Stimulated activated CD4-positive, alpha-beta T cell treated with anti-CD3 and anti-CD28 coated beads, Interleukin-15, amount 100 ng/mL, for 48 hours (primary cell): ENCODE data around the gene RAPGEF1.
"Not testable (repeated sequence)": the region's sequence is repeated elsewhere in the genome, so short reads cannot be mapped to it uniquely, and the experiment has no call there.

Experiments
- DNase-seq, 2 donors: peaks; one replicate each; pipeline ENCODE4 v3.0.0-alpha.2; 2020; ENCODE audit warnings: low read depth in 2 of 2

The RAPGEF1 gene

GRCh38 chr9:131690941-131691573 is 48.8 kb downstream of the RAPGEF1 start:
- DNase-seq, result no peak

DNA sequence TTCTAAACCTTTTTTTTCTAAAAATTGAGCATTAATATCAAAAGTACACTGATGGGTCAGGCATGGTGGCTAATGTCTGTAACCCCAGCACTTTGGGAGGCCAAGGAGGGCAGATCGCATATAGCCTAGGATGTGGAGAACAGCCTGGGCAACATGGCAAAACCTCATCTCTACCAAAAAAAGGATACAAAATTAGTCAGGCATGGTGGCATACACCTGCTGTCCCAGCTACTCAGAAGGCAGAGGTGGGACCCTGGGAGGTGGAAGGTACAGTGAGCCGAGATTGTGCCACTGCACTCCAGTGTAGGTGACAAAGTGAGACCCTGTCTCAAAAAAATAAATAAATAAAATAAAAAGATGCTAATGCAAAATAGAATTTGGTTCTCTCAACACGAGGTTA is 49.4 kb downstream of the RAPGEF1 start:
- DNase-seq, result no peak

DNA sequence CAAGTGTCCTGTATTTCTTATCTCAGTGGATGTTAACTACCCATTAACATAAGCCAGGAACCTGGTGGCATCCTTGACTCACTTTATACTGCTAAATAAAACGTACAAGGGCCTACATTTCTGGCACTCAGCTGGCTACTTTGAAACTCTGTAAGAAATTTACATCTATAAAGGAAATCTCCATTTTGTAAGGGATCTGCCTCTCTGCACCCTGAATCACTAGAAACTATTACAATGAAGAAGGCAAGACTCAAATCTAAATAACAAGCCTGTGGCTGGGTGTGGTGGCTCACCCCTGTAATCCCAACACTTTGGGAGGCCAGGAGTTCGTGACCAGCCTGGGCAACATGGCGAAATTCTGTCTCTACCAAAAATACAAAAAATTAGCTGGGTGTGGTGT is 51.5 kb downstream of the RAPGEF1 start:
- no peak for DNase-seq

- DNase-seq, result no peak
These were observed 53.8 kb downstream of the RAPGEF1 start for GRCh38 chr9:131685753-131686706.

GRCh38 chr9:131683094-131683493 is 56.8 kb downstream of the RAPGEF1 start:
- not testable (repeated sequence) for DNase-seq

- DNase-seq, result no peak
These were observed 57.6 kb downstream of the RAPGEF1 start for GRCh38 chr9:131682261-131682660.

DNA sequence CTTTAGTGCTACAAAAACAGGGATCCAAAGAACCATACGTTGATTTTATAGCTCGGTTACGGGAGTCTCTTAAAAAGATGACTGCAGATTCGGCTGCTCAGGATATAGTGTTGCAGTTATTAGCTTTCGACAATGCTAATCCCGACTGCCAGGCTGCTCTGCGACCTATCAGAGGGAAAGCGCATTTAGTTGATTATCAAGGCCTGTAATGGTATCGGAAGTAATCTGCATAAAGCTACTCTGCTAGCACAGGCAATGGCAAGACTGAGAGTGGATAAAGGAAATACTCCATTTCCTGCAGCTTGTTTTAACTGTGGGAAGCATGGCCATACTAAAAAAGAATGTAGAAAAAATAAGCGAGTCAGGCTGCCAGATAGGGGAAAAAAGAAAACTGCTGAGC is 58.0 kb downstream of the RAPGEF1 start:
- not testable (repeated sequence) for DNase-seq

- not testable (repeated sequence) for DNase-seq
These were observed 58.8 kb downstream of the RAPGEF1 start for GRCh38 chr9:131681108-131681507.

- DNase-seq, result no peak
These were observed 60.4 kb downstream of the RAPGEF1 start for GRCh38 chr9:131679261-131680020.

DNA sequence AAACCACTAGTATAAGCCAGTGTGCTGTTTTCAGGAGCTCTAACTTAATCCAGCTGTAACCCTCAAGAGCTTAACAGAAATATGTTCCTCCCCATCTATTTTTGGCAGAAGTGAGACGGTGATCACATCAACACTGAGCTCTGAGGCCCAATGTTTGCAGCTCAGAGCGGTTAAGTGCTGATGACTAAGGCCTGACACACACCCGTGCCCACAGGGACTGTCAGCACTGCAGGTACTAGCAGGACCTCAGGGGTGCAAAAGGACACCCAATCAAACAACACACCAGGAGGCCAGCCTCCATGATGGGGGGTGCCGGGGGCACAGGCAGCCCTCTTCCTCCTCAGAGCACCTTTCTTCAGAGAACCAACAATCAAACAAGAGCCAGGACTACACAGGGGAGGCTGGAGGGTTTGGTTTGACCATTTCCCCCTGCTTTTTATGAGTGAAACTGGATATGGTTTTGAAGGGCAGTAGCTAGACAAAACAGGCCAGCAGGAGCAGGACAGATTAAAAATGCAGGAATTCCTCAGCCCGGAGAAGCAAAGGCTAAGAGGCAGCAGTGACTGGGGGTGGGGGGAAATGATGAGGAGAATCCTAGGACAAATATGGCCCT is 61.3 kb downstream of the RAPGEF1 start:
- peak; percentile 73 to 80 for DNase-seq

DNA sequence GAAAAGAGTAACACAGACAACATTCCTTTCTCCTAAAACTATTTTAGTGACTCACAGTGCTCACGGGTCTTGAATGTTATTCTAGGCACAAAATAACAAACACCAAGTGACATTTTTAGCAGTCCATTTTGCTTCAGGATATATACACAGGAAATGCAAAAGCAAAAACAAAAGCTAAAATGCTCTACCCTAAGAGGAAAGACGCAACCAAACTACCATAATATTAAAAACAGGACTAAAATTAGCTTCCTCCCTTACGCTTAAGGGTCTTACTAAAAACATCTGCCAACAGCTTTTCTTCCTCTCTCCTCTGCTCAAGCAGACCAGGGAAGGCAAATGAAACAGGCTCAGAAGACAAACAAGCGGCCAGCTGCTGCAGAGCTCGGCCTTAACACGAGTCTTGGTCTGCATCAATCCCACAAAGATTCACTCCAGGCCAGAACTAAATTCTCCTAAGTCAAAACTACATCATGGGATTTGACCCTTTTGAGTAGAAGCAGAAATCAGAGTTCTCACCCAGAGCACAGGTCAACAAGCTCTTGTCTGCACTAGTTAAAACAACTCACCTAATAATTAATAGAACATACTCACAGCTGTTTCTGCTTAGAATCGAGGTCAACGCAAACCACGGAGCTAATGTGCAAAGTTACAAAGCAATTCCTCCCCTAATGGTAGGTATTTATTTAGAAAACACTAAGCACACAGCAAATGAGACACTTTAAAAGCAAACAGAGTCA is 62.3 kb downstream of the RAPGEF1 start:
- DNase-seq, result no peak

DNA sequence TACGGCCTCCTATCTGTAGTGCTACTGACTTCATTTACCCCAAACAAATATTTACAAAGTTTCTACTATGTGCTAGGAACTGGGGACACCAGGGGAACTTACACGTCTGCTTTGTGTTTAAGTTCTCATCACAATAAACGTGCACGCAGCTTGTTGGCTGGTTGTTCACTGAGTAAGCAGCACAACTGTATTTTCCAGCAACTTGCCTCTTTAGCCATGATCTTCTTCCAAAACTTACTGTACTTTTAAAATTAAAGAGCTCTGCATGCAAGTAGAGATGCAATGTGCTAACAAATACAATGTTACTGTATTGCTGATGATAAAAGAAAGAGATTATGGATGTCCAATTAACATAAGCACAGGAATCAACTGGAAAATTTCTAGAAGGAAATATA is 62.8 kb downstream of the RAPGEF1 start:
- no peak for DNase-seq

DNA sequence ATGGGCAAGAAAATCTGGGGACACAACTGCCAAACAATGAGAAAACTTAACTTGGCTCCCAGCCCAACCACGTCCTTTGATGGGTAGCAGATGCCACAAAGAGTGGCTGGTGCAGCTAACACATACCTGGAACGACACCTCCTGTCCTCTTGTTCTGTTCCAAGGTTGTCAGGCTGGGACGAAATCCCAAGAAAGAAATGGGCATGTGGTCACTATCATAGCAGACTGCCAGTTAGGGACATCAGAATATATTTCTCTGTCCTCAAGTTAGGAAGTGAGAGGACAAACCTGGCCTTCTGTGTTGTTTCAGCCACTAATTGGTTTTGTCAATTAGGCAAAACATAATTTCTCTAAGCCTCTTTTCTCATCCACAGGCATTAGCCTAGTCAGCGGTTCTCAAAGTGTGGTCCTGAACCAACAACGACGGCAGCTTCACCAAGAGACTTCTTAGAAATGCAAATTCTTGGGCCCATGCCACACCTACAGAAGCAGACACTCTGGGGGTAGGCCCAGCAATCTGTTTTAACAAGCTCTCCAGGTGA is 63.4 kb downstream of the RAPGEF1 start:
- DNase-seq, result no peak

DNA sequence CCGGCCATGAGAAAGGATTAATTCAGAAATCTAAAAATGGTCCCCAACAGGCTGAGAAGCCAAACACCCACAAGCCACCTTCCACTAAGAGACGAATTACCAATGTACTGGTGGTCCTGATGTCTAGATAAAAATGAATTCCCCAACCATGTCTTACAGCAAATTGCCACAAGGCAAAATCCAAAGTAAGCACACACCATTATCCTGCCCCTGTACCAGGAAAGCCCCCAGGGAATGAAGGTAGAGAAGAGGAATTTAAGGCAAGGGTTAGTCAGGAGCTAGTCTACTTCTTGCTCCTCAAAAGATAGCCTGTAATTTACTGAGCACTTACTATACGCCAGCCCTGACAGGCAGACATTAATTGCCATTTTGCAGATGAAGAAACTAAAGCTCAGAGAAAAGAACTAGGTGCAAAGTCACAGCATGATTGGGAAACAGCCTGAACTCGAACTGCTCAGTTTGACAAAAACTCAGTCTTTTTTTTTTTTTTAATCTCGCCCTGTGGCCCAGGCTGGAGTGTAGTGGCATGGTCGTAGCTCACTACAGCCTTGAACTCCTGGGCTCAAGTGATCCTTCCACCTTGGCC is 64.3 kb downstream of the RAPGEF1 start:
- no peak for DNase-seq

DNA sequence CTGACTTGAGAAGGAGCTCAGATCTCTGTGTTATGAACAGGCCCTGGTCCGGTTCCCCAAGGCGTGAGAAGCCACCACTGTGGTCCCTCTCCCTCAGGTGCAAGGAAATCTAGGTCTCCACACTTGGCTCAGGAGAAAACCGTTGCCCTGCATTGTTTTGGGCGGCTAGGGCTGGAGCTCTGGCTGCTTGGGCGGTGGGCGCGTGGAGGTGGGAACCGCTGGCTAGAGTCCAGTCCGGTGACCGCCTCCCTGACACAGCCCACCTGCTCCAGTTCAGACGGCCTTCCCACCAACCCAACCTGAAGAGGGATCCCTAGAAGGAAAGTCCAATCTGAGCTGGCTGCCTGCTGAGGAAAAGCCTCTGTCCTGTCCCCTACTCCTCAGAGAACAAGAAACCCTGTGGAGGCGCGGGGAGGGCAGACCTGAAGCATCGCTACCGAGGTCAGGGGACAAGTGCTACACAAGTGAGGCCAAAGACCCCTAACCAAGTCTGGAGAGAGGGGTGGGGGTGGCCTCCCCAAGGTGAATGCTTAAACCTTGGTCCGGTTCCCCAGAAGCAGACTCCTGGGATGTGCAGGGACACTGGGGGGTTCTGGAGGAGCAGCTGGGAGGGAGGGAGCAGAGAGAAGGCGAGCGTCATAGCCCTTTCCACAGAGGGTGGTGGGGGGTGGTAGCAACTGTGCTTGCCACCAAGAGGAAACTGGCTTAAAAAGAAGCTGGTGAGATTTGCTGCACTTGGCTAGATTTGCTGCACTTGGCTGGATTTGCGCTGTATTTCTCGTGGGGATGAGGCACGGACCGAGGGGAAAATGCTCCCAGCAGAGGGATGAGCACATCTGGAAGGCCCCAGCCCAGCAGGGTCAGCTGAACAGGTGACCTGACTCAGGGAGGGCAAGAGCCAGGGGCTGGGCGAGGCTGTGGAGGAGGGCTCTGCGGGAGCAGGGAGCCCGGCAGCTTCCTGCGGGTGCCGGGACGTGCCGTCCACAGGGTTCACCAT is 65.2 kb downstream of the RAPGEF1 start:
- no peak for DNase-seq

DNA sequence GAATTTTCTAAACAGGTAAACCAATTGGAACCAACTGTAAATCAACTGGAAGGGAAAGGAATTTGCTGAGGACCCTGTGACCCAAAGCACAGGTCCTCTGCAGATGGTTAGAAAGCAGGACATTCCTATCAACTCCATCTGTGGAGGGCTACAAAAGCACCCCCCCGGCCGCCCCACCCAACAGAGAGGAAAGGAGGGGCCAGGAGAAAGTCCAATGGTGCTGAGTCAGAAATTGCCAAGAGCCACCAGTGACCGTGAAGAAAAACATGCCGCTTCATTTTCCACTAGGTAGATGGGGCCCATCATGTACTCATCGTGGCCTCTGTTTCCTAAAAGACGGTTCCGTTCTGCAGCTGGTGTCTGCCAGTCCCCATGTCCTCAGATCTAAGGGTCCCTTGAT is 66.3 kb downstream of the RAPGEF1 start:
- no peak for DNase-seq

DNA sequence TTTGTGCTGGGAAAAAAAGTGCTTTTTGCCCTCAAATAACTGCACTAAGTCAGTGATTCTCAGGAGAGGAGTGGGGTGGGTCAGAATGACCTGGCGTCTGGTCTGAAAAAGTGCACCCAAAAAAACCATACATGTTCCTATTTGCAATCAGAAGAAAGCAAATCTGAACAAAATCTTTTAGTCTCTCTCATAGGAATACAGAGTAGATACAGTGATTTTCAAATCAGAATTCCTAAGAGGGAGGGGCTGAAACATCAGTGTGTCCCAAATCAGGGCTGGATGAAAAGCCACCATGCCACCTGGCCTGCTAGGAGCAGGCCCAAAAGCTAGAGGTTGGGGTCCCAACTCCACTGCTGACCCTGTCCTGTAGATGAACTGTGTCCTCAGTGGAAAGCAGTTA is 66.8 kb downstream of the RAPGEF1 start:
- DNase-seq, result no peak

- no peak for DNase-seq
These were observed 67.4 kb downstream of the RAPGEF1 start for GRCh38 chr9:131672451-131672850.

GRCh38 chr9:131671133-131671520 is 68.7 kb downstream of the RAPGEF1 start:
- no peak for DNase-seq
